T1000 (cell line): ENCODE measurements around the gene DYRK3.
A peak's percentile ranks its signal among the peaks of the same experiment; 100 is the strongest.
"Not testable (repeated sequence)": the region's sequence is repeated elsewhere in the genome, so short reads cannot be mapped to it uniquely, and the experiment has no call there.

ENCODE experiments used
- DNase-seq: peaks from one replicate; lab custom pipeline; 2025; ENCODE audit warnings: mixed read lengths; lab: John Stamatoyannopoulos, UW

The DYRK3 gene

DNA sequence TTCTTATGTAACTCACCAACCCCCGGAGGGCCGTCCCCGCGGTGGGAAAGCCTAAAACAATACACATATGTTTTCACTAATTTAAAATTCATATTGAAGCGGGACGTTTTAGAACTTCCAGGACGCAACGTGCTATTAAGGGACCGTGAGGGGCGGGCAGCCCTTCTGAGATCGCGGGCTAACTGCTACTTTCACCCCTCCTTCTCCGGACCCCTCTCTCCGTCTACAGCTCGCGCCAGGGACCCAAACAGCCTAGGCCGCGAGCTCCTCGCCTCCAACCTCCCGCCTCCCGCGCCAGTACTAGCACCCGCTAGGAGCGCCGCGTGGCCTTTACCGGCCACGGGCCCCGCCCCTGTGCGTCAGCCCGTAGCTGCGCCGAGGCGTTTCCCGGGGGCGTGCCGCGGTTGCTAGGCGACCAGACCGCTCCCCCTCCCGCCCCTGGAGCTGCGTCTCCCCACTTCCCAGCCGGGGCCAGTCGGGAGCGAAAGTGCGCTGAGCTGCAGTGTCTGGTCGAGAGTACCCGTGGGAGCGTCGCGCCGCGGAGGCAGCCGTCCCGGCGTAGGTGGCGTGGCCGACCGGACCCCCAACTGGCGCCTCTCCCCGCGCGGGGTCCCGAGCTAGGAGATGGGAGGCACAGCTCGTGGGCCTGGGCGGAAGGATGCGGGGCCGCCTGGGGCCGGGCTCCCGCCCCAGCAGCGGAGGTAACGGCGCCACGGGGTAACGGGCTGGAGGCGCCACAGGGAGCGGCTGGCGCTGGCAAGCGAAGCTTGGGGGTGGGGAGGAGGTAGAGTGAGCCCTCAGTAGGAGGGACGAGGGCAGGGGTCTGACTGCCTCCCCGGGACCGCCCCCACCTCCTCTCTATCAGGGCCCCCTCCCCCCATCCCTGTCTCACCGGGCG lies at the start of gene DYRK3:
DYRK3 (plus strand) TSS at position 457 of the 898 bp plus-strand sequence; CDS start at position 625, 168 bp downstream.
- peak; percentile 93 for DNase-seq

DNA sequence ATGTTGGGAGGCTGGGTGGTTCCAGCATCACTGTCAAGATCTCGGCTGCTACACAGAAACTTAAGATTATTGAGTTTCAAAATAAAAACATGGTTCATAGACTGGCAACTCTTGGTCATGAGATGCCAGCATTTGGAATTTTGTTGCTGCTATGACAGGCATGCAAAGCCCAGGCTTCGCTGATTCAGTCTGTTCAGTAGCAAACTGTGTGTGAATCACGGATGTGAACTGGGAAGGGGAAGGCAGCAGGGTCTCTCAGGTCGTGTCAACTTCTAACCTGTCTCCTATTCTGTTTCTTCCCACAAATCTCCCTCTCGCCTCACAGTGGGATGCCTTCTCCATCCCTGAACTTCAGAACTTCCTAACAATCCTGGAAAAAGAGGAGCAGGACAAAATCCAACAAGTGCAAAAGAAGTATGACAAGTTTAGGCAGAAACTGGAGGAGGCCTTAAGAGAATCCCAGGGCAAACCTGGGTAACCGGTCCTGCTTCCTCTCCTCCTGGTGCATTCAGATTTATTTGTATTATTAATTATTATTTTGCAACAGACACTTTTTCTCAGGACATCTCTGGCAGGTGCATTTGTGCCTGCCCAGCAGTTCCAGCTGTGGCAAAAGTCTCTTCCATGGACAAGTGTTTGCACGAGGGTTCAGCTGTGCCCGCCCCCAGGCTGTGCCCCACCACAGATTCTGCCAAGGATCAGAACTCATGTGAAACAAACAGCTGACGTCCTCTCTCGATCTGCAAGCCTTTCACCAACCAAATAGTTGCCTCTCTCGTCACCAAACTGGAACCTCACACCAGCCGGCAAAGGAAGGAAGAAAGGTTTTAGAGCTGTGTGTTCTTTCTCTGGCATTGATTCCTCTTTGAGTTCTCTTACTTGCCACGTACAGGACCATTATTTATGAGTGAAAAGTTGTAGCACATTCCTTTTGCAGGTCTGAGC lies 48.6 kb upstream of the DYRK3 start:
- DNase-seq, result no peak

DNA sequence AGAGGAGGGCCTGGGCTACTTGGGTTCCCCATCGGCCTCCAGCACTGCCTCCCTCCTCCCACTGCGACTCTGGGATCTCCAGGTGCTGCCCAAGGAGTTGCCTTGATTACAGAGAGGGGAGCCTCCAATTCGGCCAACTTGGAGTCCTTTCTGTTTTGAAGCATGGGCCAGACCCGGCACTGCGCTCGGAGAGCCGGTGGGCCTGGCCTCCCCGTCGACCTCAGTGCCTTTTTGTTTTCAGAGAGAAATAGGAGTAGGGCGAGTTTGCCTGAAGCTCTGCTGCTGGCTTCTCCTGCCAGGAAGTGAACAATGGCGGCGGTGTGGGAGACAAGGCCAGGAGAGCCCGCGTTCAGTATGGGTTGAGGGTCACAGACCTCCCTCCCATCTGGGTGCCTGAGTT lies 47.4 kb upstream of the DYRK3 start:
- DNase-seq, result no peak

DNA sequence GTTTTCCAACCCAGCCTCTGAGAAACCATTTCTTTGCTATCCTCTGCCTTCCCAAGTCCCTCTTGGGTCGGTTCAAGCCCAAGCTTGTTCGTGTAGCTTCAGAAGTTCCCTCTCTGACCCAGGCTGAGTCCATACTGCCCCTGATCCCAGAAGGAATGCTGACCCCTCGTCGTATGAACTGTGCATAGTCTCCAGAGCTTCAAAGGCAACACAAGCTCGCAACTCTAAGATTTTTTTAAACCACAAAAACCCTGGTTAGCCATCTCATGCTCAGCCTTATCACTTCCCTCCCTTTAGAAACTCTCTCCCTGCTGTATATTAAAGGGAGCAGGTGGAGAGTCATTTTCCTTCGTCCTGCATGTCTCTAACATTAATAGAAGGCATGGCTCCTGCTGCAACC lies 46.8 kb upstream of the DYRK3 start:
- DNase-seq, result no peak

DNA sequence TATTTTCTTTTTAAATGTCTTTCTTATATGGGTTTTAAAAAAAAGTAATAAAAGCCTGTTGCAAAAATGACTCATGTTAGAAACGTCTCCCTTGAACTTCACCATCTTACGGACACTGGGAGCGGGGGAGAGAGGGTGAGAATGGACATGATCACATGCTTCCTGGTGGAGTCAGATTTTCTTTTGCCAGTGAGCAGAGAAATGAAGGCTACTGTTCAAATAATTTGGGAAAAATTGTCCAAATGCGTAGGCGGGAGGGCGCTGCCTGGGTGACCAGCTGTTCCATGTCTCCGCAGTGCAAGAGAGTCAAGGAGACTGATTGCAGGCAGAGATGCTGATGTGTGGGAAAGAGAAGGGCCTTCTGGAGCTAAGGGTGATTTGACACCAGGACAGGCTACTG lies 46.1 kb upstream of the DYRK3 start:
- peak; percentile 55 for DNase-seq

DNA sequence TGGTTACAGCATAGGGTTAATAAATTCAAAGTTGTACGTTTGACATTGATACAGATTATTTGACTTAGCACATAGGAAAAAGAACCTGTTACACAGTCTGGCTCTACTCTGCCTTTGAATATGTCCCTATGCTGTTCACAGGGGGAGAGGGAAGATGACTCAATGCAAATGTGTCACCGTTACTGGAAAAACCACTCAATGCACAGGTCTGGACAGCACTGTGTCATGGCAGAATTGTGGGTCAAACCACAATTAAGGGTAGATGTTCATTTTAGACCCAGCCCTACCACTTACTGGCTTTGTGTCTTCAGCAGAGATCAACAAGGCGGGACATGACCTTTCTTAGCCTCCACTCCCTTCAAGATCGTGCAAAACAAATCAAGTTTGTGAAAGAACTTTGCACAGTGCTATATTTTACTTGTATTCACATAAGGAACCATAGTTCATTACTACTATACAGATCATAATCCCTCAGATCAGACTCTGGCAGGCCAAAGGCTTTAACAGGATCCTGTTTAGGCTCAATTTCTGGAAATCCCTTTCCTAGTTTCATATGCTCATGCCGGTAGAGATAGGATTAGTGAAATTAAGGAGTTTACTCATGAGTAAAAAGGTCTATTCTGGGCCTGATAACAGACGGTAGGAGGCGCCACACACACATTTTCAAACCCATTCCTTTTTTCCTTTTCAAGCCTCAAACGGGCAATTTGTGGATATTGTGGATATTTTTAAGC lies 45.1 kb upstream of the DYRK3 start:
- DNase-seq, result no peak

DNA sequence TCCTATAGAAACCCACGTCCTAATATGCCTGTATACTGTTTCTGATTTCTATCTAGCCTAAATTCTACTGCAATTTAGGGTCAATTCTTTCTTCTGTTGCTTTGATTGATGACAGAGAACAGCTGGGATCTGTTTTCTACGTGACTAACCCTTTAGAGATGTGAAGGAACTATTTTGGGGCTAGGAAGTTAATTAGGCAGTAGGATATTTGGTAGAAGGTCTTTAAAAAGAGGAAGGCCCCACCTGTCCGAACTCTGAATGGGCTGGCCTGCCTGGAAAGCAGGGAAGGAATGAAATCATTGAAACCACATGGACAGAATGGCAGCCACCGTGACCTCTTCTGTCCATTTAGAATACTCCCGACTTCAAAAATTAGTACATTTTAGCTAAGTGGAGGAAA lies 44.1 kb upstream of the DYRK3 start:
- DNase-seq, result no peak

DNA sequence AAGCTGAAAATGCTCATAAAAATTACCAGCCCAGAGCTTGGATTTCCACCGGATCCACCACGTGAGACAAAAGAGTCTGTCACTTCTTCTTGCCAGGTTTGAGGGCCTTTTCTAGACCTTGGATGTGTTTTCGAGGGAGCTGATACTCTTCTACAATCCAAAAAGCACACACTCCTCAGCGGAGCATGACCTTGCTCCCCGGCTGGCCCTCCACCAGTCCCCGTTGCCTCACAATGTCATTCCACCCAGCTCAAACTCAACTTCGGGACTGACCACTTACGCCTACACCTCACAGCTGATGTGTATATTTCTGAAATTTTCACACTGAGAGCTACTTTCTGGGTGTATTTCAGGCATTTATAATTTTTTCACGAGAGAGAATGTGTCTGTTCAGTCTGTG lies 43.6 kb upstream of the DYRK3 start:
- no peak for DNase-seq

DNA sequence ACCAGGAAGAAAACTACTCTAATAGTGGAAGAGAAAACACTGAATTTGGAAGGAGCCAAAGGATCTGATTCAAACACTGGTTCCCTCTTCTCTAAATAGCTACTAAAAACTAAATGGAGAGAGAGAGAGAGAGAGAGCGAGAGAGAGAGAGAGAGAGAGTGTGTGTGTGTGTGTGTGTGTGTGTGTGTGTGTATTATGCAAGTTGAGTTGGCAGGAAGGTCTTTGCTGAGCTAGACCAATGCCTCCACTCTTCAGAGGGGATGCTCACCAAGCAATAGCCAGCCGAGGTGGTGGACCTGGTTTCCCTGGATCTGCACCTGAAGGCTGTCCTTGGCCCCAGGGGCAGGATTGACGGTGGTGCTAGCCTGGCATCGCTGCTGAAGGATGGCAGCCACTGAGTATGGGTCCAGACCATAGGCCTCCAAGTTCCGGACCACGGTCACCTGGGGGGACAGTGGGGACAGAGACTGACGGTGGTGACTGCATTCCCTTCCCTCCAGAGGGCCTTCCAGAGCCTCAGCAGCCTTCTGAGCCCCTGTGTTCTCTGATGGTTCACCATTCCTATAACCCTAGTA lies 41.9 kb upstream of the DYRK3 start:
- no peak for DNase-seq

DNA sequence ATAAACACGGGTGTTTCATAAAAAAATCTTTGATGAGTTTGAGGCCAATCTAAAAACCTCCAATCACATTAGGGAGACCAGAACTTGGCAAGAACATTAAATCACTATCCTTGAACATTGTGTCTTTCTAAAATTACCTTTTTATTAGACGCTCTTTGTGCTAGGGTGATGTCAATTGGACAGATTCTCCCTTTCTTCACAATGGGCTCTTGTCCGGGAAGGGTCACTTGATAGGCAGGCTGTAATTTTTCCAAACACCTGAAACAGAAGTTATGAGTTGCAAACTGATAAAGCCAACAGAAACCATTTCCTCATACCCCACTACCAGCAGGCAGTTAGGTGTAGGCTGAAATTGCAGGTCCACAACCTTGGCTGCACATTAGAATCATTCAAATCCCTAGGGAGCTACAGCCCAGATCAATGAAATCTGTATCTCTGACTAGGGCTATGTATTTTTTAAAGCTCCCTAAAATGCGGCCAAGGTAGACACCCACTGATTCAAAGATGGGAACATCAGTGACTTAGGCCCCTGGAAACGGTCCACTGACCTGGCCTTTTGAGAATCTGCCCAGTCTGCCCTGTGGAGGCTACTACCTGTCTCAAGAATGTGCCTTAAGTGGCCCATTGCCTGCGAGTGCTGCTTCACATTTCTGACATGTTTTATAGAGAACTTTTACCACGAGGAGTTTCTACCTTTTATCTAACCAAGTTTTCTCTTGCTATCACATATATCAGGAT lies 39.6 kb upstream of the DYRK3 start:
- no peak for DNase-seq

DNA sequence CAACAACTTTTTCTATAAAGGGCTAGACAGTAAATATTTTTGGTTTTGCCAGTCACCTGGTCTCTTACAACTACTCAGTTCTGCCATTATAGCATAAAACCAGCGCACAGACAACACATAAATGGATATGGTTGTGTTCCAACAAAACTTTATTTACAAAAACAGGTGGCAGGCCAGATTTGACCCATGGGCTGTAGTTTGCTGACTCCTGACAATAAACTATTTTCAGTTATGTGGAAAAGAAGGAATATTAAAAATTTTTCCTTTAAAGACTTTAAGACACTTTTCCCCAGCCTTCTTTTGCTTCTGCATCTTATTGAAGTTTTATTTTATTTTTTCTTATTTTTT lies 39.0 kb upstream of the DYRK3 start:
- DNase-seq, result no peak

DNA sequence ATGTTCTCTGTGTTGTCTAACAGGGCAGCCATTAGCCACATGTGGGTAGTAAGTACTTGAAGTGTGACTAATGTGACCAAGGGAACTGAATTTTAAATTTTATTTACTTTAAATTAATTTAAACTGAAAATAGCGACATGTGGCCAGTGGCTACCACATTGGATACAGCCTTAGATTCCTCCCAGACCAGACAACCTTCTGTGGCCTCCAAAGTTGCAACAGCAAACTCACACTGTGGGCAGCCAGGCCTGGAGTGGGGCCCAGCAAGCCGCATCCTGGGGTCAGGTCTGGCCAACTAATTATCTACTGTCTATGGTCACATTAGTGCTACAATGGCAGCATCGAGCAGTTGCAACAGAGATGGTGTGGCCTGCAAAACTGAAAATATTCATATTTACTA lies 34.8 kb upstream of the DYRK3 start:
- DNase-seq, result no peak

DNA sequence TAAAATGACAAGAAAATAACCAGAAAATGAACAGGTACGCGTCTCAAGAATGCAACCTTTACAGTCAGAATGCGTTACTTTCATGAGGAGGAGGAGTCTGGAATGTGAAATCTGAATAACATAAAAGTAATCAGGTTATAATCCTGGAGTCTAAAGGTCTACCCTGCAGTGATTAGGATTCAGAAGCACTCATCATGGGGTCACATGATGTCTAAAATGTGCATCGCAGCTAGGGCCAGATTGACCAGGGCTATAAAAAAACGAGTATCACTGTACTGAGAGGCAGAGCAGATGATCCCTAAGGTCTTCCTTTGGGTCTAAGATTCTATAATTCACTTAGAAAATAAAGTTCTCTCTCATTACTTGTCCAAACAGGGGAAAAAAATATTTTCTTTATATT lies 30.5 kb upstream of the DYRK3 start:
- no peak for DNase-seq

DNA sequence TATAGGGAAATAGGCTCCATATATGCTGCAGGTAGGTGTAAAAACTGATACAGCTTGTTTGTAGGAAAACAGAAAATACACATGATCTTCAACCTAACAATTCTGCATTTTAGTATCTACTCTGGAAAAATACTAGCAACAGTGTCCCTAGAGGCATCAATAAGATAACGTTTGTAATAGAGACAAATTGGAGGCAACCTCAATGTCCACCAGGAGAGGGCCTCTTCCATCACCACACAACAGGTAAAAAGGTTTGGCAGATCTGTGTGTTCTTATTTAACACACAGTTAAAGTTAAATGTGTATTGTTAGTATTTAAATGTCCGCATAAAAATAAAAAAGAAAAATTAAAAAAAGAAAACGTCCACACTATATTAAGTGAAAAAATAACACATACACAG lies 28.5 kb upstream of the DYRK3 start:
- no peak for DNase-seq

DNA sequence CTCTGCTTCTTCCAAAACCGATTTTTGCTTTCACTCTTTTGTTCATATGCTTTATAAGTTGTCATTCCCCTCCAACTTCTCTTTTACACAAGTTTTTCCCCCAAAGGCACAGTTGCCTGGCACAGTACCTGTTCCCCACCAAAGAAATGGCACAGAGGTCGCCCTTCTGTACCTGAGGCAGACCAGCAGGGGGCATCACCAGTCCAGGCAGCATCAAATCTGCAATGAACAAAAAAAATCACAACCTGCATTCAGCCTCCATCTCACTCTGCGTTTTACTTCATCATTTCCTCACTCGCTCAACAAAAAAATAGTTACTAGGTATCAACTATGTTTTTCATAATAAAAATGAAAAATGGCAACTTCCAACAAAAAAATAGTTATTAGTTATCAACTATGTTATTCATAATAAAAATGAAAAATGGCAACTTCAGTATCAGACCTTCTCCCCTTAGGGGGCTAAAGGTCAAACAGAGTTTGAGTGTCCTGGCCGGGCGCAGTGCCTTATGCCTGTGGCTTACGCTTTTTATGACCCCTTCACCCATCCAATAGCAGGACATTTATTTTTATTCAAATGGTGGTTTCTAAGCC lies 27.1 kb upstream of the DYRK3 start:
- DNase-seq, result no peak

DNA sequence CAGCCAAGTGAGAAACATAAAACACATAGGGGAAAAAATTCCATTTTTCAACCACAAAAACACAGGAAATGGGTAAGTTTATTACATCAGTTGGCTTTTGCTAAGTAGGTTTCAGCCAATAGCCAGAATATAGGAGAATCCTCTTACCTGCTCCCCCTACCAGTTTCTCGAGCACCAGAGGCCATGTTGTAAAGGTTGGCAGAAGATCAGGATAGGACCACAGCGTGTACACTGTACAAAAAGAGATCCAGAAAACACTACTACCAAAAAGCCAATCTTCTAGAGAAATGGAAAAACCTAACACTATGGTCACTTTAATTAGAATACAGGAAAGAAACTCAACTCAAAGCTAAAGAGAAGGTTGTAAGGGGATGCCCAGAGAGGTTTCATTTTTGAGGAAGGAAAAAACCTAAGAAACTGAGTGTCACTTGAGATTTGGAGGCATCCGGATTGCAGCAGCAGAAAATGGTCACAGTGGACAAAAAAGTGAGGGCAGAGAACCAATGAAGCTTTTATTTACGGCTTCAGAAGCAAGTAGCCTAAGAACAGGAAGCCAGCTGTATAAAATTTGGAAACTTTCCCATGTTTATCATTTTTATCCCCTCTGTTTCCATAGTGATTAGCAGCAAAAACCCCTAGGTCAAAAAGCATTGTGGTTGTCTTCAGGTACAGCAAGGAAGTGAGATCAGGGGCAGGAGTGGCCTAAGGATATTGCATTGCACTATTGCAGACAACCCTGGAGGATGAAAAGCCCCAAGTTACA lies 25.9 kb upstream of the DYRK3 start:
- no peak for DNase-seq

DNA sequence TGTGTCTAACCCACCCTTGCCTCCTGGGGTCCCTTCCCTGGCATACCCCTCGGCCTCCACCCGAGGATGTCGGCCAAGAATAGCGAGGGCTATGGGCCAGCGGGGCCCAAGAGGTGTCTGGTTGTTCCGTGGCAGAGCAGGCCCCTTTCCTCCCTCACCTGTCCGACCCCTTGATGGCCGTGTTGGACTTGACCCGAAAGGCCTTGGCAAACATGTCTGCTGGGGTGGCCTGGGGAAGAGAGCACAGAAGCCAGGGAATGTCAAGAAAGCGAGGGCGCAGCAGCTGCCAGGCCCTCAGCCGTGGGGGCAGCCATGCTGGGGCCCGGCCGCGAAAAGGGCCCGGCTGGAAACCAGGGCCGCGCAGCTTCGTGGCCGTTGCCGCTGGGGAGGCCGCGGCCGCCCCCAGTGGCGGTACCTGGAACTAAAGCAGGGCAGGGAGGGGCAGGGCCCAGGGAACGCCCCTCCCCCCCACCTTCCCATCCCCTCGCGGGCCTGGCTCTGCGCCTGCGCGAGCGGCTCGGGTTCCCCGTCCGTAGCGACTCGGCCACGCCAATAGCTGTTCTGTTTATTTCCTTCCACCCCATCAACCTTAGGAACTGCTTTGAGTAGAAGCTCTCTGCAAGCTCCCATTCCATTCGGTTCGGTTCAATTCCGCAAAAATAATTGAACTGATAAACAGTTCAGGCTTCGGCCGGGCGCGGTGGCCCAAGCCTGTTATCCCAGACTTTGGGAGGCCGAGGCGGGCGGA lies 23.0 kb upstream of the DYRK3 start, which contains the start of gene EIF2D:
EIF2D (minus strand) TSS at position 337 of the 748 bp plus-strand sequence; CDS start at position 214, 123 bp downstream.
- DNase-seq, result peak; percentile 95

DNA sequence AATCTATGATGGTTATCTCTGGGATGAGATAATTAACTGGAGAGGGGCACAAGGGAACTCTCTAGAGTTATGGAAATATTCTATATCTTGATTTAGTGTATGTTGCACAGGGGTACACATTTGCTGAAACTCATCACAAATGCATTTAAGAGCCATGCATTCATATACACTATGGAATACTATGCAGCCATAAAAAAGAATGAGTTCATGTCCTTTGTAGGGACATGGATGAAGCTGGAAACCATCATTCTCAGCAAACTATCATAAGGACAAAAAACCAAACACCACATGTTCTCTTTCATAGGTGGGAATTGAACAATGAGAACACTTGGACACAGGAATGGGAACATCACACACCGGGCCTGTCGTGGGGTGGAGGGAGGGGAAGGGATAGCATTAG lies 8.9 kb upstream of the DYRK3 start:
- not testable (repeated sequence) for DNase-seq

DNA sequence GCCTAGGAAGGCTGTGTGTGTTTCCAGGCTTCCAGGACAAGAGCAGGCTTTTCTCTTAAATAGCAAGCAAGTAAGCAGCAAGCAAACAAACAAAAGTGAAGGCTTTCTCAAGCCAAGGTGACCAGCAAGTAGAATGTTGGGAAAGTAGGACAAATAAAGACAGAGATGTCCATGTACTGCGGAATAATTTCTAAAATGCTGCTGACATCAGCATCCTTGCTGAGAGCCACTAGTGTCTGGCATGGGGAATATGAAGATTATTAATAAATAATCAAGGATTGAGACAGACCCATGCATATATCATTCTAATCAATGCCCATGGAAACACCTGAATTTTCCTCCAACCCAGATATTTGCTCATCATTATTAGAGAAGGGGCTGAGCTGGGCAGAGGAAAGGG lies 6.4 kb upstream of the DYRK3 start:
- no peak for DNase-seq
